ENCODE measurements around the gene LPCAT3. TPM values are rescaled to one million over a fixed set of nuclear protein-coding genes. Genes with fewer than 3 reads are reported as not detected.
A peak's percentile ranks its signal among the peaks of the same experiment; 100 is the strongest.

The LPCAT3 gene
- total RNA-seq, 1 experiment from 2014 or later = 56.6 TPM

DNA sequence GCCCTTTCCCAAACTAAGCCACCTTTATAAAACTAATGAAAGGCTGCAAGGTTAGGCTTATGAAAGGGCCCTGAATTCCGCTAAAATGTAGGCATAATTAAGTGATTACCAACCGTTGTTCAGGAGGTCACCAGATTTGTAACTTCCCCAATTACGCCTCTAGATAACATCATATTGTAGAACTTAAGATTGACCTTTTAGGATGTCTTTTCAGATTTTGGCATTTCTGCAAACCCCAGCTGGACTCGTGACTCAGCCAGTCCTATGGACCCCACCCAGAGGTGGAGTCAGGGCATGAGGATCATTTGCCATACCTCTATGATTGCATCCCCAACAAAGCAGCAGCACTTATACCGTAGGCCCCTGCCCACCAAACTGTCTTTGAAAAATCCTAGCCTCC, 3.7 kb upstream of the LPCAT3 start:
- POLR2A ChIA-PET (ENCODE audit: low non-redundant PET) = no interaction called here
- DNase-seq (ENCODE audit: low spot score) = no peak
- CTCF ChIA-PET = no interaction called here

DNA sequence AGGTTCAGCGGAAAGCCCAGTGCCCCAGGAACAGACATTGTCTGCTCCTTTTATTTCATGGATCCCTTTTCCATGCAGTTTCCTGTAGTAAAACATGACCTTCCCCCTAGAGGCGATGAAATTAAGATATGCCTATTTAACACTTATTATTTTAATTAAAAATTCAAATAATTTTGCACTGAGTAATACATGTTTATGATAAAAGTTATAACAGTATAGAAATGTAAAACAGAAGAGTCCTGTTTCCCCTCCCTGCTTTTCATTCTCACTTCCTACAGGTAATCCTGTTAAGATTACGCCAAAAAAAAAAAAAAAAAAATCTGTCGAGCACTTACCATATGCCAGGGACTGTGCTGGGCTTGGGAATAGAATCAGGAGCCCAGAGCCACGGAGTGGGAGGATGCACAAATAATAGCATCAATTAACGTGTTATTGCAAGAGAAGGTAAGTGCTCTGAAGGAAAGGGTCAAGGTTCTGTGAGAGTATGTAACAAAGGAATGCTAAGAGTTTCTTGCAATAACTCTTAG, 830 bp upstream of the LPCAT3 start:
- Histone ChIP-seq H3K4me3 (ENCODE audit: low read depth, low read length, poor library complexity, severe bottlenecking) (peak overlapping the region; percentile 59), H3K9me3 (ENCODE audit: low read depth, low read length, poor library complexity, severe bottlenecking) (no peaks in the 10 kb centered on the region), H3K27me3 (replicated peaks; ENCODE audit: insufficient read depth, low read depth, low read length, poor library complexity) (no peaks in the 10 kb centered on the region), H3K36me3 (ENCODE audit: insufficient read depth, low read length, poor library complexity, severe bottlenecking) (peaks cover 6% of the 10 kb centered on the region), H3K27ac (ENCODE audit: low read depth, low read length, poor library complexity, severe bottlenecking) (peak overlapping the region; percentile 84), H3K4me1 (ENCODE audit: insufficient read depth, low read length, poor library complexity, severe bottlenecking) (peaks cover 10% of the 10 kb centered on the region)
- DNase-seq (ENCODE audit: low spot score) = peak; percentile 15
- ChIA-PET CTCF (interaction anchor here (1.5 kb wide), 1 partner anchor 74 kb away, joined by 3 read pairs; no protein-coding TSS in a partner anchor), POLR2A (ENCODE audit: low non-redundant PET) (no interaction called here)
- intact Hi-C loops (cut with micrococcal nuclease; ENCODE audit: unreplicated experiment) = no loop called here
- TF ChIP-seq, protein P1, sequence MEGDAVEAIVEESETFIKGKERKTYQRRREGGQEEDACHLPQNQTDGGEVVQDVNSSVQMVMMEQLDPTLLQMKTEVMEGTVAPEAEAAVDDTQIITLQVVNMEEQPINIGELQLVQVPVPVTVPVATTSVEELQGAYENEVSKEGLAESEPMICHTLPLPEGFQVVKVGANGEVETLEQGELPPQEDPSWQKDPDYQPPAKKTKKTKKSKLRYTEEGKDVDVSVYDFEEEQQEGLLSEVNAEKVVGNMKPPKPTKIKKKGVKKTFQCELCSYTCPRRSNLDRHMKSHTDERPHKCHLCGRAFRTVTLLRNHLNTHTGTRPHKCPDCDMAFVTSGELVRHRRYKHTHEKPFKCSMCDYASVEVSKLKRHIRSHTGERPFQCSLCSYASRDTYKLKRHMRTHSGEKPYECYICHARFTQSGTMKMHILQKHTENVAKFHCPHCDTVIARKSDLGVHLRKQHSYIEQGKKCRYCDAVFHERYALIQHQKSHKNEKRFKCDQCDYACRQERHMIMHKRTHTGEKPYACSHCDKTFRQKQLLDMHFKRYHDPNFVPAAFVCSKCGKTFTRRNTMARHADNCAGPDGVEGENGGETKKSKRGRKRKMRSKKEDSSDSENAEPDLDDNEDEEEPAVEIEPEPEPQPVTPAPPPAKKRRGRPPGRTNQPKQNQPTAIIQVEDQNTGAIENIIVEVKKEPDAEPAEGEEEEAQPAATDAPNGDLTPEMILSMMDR (conservative IDR thresholded peaks at IDR 0.05; ENCODE audit: low read depth, low read length) = no peak
- no TSS peak for BruUV-seq (replicated peaks)

More for the DNA sequence above, 3.7 kb upstream of the LPCAT3 start:
- Histone ChIP-seq H3K27me3 (replicated peaks; ENCODE audit: insufficient read depth, low read depth, low read length, poor library complexity) (no peaks in the 10 kb centered on the region), H3K27ac (ENCODE audit: low read depth, low read length, poor library complexity, severe bottlenecking) (no peak overlapping the region), H3K4me1 (ENCODE audit: insufficient read depth, low read length, poor library complexity, severe bottlenecking) (peaks cover 4% of the 10 kb centered on the region), H3K9me3 (ENCODE audit: low read depth, low read length, poor library complexity, severe bottlenecking) (no peaks in the 10 kb centered on the region), H3K4me3 (ENCODE audit: low read depth, low read length, poor library complexity, severe bottlenecking) (no peak overlapping the region), H3K36me3 (ENCODE audit: insufficient read depth, low read length, poor library complexity, severe bottlenecking) (no peaks in the 10 kb centered on the region)
- BruUV-seq (replicated peaks) = no TSS peak
- no peak for TF ChIP-seq EZH2 (IDR thresholded peaks at IDR 0.05; ENCODE audit: borderline replicate concordance, low read depth, low read length, poor library complexity, severe bottlenecking)
- TF ChIP-seq, protein P1 (conservative IDR thresholded peaks at IDR 0.05; ENCODE audit: low read depth, low read length) = no peak
- intact Hi-C loops (cut with micrococcal nuclease; ENCODE audit: unreplicated experiment) = no loop called here

DNA sequence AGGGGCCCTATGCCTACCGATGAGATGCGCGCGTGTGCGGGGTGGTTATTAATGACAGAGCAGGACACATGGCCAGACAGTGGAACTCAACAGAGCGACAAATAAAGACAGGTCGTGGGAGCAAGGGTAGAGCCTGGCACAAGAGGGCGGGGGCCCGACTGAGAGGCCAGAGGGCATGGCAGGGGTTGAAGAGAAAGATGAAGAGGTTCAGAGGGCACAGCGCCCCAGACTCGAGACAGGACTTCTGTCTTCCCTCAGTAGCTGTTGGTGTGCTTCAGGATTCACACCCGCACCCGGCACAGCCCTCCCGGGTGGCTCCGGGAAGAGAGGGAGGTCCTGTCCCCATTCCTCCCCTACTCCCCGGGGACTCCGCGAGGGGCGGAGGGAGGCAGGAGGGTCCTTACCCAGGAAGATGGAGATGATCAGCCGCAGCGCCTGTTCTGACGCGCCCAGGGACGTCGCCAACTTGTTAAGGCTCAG, 366 bp downstream of the LPCAT3 start:
- Histone ChIP-seq H3K27me3 (replicated peaks; ENCODE audit: insufficient read depth, low read depth, low read length, poor library complexity) (no peaks in the 10 kb centered on the region), H3K36me3 (ENCODE audit: insufficient read depth, low read length, poor library complexity, severe bottlenecking) (peaks cover 6% of the 10 kb centered on the region), H3K27ac (ENCODE audit: low read depth, low read length, poor library complexity, severe bottlenecking) (peak overlapping the region; percentile 84), H3K4me1 (ENCODE audit: insufficient read depth, low read length, poor library complexity, severe bottlenecking) (peaks cover 10% of the 10 kb centered on the region), H3K9me3 (ENCODE audit: low read depth, low read length, poor library complexity, severe bottlenecking) (no peaks in the 10 kb centered on the region), H3K4me3 (ENCODE audit: low read depth, low read length, poor library complexity, severe bottlenecking) (peak overlapping the region; percentile 59)
- CTCF ChIA-PET = interaction anchor here (0.5 to 1.5 kb wide), 3 partner anchors 12 to 73 kb away, joined by 3 to 5 read pairs (median 3); no protein-coding TSS in a partner anchor
- DNase-seq (ENCODE audit: low spot score) = peak; percentile 88
- POLR2A ChIA-PET (ENCODE audit: low non-redundant PET) = no interaction called here
- intact Hi-C loops (cut with micrococcal nuclease; ENCODE audit: unreplicated experiment) = no loop called here
- TF ChIP-seq, protein P1 (conservative IDR thresholded peaks at IDR 0.05; ENCODE audit: low read depth, low read length) = no peak
- no peak for TF ChIP-seq EZH2 (IDR thresholded peaks at IDR 0.05; ENCODE audit: borderline replicate concordance, low read depth, low read length, poor library complexity, severe bottlenecking)
- BruUV-seq (replicated peaks) = no TSS peak
